AG20443 (cell line): ENCODE data around the gene ASPDH.

ENCODE experiments used
- DNase-seq: peaks from one replicate; pipeline ENCODE4 v3.0.0; 2012; ENCODE audit warnings: low spot score, mixed read lengths

The ASPDH gene

GRCh38 chr19:50496189-50497021 is 17.3 kb downstream of the ASPDH start:
- DNase-seq: no peak

DNA sequence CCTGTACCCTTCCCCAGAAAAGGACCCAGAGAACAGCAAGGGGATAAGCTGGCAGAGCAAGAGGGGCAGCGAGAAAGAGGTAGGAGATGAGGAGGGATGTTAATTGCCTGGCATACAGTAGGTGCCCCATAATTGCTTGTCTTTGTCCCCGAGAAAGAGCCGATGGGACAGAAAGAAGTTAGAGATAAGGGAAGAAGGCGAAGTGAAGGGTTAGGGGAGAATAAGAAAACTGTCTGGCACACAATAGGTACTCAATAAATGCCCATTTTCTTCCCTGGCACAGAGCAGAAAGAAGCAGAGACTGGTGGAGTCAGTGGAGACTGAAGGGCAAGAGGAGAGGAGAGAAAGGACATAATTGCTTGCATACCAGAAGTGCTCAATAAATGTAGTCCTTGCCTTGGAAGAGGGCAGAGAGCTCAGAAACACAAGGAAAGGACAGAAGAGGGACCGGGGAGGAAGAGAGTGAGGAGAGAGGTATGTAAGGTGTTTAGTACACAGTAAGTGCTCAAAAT is 18.6 kb downstream of the ASPDH start:
- no peak for DNase-seq

GRCh38 chr19:50494186-50495019 is 19.3 kb downstream of the ASPDH start:
- DNase-seq: no peak

DNA sequence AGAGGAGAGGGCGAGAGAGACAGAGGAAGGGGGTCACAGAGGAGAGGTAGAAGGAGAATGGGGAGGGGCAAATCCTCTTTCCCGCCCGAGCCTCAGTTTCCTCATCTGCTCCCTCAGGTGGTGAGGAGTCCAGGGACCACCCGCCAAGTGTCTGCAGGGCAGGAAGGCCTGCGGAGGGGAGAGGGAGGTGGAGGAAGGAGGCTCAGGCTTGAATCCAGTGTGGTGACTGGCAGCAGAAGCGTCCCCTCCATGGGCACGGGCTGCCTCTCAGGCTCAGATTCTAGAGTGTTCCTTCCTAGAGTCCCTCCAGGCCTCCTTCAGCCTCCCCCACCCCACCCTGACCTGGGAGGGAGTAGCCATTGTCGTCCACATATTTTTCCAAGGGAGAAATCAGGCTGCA is 20.5 kb downstream of the ASPDH start:
- no peak for DNase-seq

GRCh38 chr19:50492303-50493052 is 21.2 kb downstream of the ASPDH start:
- DNase-seq: no peak

DNA sequence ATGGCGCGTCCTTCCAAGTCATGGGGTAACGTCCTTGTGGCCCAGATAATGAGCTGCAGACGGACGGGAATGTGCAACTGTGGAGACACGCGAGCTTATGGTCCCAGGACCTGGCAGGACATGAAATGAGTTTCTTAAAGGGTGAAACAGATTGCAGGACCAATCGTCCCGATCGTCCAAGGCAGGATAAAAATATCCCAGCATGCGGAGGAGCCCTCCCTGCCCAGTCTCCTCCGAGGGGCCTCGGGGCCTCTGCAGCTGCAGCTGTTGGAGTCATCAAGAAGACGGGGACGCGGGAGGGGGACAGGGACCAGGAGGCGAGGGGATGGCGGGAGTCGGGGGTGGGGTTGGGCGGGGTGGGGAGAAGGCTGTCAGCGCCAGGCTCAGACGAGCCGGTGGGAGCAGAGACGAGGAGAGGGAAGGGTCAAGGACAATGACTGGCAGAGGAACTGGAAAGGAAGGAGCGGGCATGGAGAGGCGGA is 22.7 kb downstream of the ASPDH start:
- no peak for DNase-seq

DNA sequence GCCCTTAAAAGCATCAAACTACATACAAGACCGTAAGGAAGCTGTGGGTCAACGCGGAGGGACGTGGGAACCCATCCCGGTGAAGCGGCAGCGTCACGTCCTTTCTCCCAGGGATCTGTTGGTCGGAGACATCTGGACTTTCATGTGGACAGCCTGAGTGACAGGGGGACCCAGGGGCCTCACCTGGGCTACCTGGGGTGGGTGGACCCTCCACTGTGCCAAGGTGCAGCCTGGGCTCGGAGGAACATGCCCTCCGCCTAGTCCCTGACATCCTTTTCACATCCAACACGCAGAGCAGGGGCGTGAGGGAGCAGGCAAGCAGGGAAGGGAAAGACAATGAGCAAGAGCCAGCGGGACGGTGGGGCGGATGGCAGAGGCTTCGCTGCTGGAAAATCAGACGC is 23.3 kb downstream of the ASPDH start:
- no peak for DNase-seq

DNA sequence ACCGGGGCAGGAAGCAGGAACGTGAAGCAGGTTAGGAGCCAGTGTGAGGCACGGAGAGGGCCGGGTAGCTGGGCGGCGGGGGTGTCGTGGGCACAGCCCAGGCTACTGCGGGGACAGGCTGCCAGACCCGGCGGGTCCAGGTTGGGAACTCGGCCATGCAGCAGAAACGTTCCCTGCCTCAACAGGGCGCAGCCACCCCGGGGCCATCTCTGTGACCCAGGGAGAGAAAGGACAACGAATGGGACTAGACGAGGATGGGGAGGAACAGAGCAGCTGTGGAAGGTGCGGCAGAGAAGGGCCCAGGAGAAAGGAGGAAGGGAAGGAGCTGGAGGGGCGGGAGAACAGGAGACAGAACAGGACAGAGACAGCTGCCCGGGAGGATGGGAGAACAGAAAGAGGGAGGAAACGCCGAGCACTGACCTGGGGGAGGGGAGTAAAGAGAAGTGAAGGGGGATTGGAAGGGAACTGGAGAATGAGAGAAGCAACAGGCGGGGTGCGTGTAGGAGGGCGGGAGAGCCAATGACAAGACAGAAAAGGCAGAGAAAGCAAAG is 24.2 kb downstream of the ASPDH start:
- DNase-seq: no peak

GRCh38 chr19:50488389-50489194 is 25.1 kb downstream of the ASPDH start:
- DNase-seq: no peak

DNA sequence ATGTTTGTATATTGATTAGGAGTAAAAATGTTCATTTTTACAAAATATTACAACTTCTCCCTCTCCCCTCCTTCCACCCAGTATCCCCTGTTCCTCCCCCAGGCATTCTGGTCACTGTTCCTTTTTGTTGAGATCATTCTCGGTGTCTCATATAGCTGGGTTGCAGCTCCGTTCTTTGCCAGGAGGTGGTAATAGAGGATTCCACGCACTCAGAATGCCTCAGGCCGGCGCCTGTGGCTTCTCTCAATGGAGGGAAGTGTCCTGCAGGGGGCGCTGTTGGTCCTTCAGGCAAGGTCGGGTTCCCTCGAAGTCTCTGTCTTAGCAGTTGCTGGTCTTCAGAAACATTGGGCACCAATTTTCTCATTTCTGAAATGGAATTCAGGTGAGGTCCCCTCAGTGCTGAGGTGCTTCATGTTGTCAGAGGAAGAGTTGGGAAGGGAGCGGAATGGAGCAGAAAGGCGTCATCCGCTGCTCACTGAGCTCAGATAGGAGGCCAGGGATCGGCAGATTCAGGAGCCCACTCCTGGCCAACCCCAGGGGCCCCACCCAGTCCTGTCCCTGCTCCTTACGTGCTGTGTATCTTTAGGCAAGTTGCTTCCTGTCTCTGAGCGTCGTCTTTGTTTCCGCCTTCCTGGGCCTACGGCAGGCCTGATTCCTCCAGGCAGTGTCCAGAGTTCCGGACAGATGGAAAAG is 26.7 kb downstream of the ASPDH start:
- no peak for DNase-seq

DNA sequence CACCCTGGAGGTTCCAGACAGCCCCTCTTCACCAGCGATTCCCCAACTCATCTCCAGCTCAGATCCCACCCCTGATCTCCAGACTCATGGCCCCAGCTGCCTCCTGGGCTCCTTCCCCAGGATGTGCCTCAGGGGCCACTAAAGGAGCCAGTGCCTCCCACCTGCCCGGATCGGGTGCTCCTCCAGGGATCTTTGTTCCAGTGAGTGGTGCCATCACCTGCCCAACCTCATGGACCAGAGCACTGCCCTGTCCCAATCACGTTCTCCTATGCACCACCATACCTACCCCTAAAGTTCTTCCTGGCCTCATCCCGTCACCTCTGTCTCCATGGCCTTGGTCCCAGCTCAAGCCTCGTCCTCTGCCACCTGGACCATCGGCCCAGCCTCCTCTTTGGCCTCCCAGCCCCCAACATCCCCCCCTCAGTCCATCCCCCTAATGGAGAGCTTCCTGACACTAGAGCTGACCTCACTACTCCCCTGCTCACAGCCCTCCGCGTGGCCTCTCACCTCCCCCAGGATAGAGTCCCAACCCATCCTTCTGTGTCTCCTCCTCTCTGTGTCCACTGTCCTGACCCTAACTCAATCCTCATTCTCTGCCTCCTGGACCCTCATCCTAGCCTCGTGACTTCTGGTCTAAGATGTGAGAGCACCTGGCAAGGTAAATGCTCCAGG is 28.3 kb downstream of the ASPDH start:
- no peak for DNase-seq

DNA sequence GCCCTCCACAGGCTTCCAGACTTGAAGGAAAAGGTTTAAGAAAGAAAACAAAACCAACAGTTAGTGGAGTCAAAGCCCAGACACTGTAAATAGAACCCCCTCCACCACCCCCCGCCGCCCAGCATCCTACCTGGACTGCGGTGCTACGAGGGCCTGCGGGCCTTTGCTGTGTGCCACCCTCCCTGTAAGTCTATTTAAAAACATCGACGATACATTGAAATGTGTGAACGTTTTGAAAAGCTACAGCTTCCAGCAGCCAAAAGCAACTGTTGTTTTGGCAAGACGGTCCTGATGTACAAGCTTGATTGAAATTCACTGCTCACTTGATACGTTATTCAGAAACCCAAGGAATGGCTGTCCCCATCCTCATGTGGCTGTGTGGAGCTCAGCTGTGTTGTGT is 30.8 kb downstream of the ASPDH start:
- no peak for DNase-seq

DNA sequence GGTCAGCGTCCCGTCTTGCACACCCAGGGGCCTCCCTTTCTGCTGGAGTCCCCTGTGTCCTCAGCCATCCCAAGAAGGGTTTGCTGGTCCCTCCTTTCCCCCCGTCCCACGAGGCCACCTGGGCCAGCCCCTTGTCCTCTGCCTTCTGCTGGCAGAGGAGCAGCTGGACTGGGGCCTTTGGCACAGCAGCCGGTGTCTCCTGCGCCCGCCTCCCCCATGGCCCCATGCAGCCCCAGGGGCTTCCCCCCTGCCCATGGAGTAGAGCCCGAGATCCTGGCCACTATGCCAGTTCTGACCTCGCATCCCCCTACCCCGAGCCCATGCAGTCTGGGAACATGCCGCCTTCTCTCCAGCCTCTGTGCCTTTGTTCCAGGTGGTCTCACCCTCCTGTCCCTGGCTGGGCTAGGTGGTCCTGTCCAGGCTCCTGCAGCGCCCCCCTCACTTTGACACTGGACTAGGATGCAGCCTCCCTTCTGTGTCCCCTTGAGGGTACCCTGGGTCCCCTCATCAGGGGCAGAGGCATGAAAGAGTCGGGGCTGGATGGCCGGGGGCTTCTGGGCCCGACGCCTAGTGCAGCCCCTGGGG is 31.4 kb downstream of the ASPDH start:
- no peak for DNase-seq

DNA sequence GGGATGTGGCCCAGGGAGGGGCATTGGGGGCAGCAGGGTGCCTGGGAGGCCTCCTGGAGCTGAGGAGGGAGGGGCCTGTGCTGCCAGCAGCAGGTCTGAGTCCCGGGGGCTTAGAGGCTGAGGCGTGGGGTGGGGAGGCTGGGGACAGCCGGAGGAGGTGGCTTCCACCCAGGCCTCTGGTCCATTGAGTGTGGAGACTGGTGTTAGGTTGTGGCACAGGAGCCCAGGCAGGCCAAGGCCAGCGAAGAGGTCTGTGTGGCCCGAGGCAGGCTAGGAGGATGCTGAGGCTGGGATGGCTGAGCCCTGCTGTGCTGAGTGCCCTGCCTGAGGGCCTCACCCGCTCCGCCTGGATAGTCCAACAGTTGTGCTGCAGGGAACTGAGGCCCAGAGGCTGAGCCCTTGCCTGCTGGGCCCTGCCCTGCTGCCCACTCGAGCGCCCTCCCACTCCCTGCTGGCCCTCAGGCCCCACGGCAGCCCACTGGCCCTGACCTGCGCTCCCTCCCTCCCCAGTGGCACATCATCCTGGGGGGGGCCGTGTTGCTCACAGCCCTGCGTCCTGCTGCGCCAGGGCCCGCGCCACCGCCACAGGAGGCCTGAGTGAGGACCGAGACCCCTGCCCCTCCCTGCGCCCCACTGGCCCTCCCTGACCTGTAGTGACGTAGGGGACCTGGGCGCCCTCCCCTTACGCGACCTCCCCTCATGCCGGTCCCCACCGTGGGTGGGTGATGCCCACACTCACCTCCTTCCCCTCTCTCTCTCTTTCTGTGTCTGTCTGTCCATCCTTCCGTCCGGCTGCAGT is 32.2 kb downstream of the ASPDH start:
- DNase-seq: no peak

DNA sequence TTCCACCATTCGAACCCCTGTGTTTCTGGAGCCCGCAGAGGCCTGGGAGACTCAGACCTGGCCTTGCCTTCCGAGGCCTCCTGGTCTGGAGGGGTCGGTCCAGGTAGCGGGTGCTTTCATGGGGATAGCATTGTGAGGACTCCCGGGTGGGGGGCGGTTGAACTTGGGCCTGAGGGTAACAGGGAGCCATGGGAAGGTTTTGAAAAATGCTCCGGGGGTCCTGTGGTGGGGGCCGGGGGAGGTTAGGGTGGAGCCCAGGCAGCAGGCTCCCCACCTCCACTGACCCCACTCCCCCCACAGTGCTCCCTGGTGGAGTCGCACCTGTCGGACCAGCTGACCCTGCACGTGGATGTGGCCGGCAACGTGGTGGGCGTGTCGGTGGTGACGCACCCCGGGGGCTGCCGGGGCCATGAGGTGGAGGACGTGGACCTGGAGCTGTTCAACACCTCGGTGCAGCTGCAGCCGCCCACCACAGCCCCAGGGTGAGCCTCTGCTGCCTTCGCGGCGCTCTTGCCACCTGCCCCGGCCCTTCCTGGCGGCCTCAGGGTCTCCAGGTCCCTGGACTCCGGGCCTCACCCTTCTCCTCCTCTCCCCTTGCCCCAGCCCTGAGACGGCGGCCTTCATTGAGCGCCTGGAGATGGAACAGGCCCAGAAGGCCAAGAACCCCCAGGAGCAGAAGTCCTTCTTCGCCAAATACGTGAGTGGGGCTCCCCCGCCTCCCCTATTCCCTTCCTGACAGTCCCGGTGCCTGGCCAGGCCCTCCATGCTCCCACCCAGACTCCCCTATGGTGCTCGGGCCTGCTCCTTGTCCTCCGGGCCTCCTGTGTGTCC is 33.2 kb downstream of the ASPDH start:
- no peak for DNase-seq

- no peak for DNase-seq
These were observed 33.9 kb downstream of the ASPDH start for GRCh38 chr19:50479761-50480251.

DNA sequence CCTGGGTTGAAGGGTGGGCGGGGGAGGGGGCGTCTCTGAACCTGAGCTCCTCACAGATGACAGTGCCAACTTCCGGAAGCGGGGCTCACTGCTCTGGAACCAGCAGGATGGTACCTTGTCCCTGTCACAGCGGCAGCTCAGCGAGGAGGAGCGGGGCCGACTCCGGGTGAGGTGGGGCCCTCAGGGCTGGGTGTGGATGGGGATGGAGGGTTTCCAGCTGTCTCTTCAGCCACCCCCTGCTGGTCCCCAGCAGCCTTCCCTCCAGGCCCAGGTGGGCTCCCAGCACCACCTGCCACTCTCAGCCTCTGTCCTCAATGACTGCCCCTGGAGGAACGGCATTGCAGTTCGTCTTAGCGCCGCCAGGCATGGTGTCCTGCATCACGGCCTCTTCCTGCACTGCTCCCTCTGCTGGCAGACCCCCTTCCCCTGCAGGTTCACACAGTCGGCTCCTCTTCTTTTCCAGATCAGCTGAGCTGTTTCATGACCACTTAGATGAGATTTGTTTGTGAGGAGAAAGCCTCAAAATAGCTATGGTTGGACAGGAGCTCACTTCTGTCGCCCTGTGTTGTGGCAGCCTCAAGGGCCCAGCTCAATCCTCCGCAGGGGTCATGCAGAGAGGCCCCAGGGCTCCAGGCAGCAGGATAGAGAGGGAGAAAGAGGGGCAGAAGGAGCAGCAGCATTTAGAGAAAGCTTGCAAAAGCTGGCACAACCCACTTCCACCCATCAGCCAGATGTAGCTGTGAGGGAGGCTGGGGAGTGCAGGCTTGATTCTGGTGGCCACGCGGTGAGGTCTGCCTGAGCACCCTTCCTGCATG is 34.6 kb downstream of the ASPDH start:
- DNase-seq: peak; percentile 60
